SU-DHL-6 (cell line): ENCODE measurements around the gene SLC25A23.

ENCODE experiments used
- H2AFZ ChIP-seq: fragments of 200-600 bp; sonication (generic); 2 replicates; pipeline ENCODE4 v1.6.1; 2014; ENCODE audit warnings: low read depth, mild to moderate bottlenecking, moderate library complexity, mixed read lengths, antibody characterized with exemption, low read length; ENCODE audit not compliant: severe bottlenecking
- H3F3A ChIP-seq: fragments of 200-600 bp; shearing (Covaris generic); 2 replicates; pipeline ENCODE4 v1.6.0; 2016; ENCODE audit warnings: antibody characterized with exemption, mild to moderate bottlenecking; ENCODE audit not compliant: insufficient read depth
- H3K27ac ChIP-seq: fragments of 200-600 bp; sonication (generic); 2 replicates; pipeline ENCODE4 v1.5.1; 2016; ENCODE audit warnings: low read depth, mild to moderate bottlenecking, low read length, moderate library complexity, mixed read lengths
- H3K27me3 ChIP-seq: fragments of 200-600 bp; sonication (generic), shearing (Covaris generic); 2 replicates; pipeline ENCODE4 v1.6.0; 2014; ENCODE audit warnings: mild to moderate bottlenecking, low read length
- H3K36me3 ChIP-seq: fragments of 200-600 bp; sonication (generic); 2 replicates; pipeline ENCODE4 v1.6.1; 2014; ENCODE audit warnings: mild to moderate bottlenecking, low read length, mixed read lengths
- H3K4me2 ChIP-seq: fragments of 300-600, 200-600 bp; shearing (Covaris generic), sonication (generic); 2 replicates; pipeline ENCODE4 v1.6.0; 2014; ENCODE audit warnings: low read length, low read depth, mild to moderate bottlenecking; ENCODE audit not compliant: poor library complexity, severe bottlenecking
- H3K4me3 ChIP-seq: fragments of 200-600 bp; sonication (generic); 2 replicates; pipeline ENCODE4 v1.5.1; 2014; ENCODE audit warnings: antibody characterized with exemption, low read length, mild to moderate bottlenecking, mixed read lengths; ENCODE audit not compliant: insufficient read depth, poor library complexity, severe bottlenecking
- H3K79me2 ChIP-seq: fragments of 200-600 bp; sonication (generic); 2 replicates; pipeline ENCODE4 v1.6.1; 2014; ENCODE audit warnings: mild to moderate bottlenecking, low read length, moderate library complexity; ENCODE audit not compliant: insufficient read depth
- H3K9ac ChIP-seq: fragments of 200-600 bp; sonication (generic); 2 replicates; pipeline ENCODE4 v1.7.0; 2014; ENCODE audit warnings: mild to moderate bottlenecking, low read length
- H3K9me2 ChIP-seq: fragments of 200-600 bp; sonication (generic); replicated peaks from 2 replicates; pipeline ENCODE4 v1.6.1; 2014; ENCODE audit warnings: low read length; ENCODE audit not compliant: insufficient read depth
- H3K9me3 ChIP-seq: fragments of 200-600 bp; sonication (generic); 2 replicates; pipeline ENCODE4 v1.6.1; 2014; ENCODE audit warnings: low read length, mixed read lengths; ENCODE audit not compliant: insufficient read depth
- H4K20me1 ChIP-seq: fragments of 200-600 bp; sonication (generic); 2 replicates; pipeline ENCODE4 v1.6.1; 2014; ENCODE audit warnings: low read depth, mild to moderate bottlenecking, antibody characterized with exemption, low read length, moderate library complexity, mixed read lengths
- EZH2phosphoT487 ChIP-seq: fragments of 200-600 bp; sonication (generic), shearing (Covaris generic); conservative IDR thresholded peaks from 2 replicates; pipeline ENCODE4 v1.6.1; 2018; ENCODE audit warnings: mild to moderate bottlenecking, antibody characterized with exemption, low read length, moderate library complexity, mixed read lengths
- TF ChIP-seq, protein P1 (sequence below): fragments of 200-600 bp; sonication (generic); IDR thresholded peaks from one replicate; pipeline ENCODE4 v1.5.1; 2017; ENCODE audit warnings: antibody characterized with exemption, mild to moderate bottlenecking, low read length, moderate library complexity; ENCODE audit not compliant: insufficient read depth, poor library complexity, severe bottlenecking

Gene SLC25A23

DNA sequence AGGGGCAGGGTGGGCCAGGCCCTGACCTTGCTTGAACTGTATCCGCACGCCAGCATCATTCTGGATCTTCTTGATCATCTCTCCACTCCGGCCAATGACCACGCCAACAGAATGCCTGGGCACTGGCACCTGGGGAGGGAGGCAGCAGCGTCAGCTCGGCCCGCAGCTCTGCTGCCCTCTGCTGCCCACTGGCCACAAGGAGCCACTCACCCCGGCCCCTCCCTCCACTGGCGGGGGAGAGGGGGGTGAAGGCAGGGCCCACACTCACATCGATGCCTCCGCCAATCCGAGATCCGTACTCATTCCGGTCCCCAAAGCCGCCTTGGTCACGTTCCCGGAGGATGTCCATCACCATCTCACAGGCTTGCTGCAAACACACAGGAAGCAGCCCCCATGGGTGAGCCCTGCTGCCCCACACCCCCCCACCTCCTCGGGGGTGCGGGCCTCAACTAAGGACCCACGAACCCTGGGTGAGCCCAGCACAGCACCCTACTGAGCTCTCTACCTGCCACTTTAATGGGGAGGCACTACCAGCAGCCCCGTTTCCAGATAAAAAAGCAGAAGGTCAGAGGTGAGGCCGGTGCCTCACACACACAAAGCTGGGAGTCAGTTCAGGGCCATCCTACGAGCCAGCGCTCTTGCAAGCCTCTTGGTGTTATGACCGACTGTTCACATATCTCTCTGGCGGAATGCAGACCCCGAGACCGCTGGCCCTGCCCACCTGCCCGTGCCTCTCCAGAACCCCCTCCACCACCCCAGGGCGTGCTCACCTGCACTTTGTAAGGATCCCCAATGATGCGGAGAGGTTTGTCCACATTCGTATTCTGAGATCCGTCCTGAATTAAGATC lies 41.7 kb downstream of the SLC25A23 start:
- H3F3A ChIP-seq: peaks cover 2% of the 10 kb centered on the region; the same call in 1 of the 2 replicates
- peaks cover 37% of the 10 kb centered on the region for H3K79me2 ChIP-seq
- no peaks in the 10 kb centered on the region for H3K9me3 ChIP-seq
- peaks cover 13% of the 10 kb centered on the region; the same call in 1 of the 2 replicates for H4K20me1 ChIP-seq
- no peak overlapping the region for H3K4me2 ChIP-seq
- H2AFZ ChIP-seq: no peak overlapping the region
- TF ChIP-seq, protein P1, sequence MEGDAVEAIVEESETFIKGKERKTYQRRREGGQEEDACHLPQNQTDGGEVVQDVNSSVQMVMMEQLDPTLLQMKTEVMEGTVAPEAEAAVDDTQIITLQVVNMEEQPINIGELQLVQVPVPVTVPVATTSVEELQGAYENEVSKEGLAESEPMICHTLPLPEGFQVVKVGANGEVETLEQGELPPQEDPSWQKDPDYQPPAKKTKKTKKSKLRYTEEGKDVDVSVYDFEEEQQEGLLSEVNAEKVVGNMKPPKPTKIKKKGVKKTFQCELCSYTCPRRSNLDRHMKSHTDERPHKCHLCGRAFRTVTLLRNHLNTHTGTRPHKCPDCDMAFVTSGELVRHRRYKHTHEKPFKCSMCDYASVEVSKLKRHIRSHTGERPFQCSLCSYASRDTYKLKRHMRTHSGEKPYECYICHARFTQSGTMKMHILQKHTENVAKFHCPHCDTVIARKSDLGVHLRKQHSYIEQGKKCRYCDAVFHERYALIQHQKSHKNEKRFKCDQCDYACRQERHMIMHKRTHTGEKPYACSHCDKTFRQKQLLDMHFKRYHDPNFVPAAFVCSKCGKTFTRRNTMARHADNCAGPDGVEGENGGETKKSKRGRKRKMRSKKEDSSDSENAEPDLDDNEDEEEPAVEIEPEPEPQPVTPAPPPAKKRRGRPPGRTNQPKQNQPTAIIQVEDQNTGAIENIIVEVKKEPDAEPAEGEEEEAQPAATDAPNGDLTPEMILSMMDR: no peak
- no peak for TF ChIP-seq EZH2phosphoT487
- no peak overlapping the region for H3K9ac ChIP-seq
- H3K9me2 ChIP-seq: no peaks in the 10 kb centered on the region
- no peak overlapping the region for H3K27ac ChIP-seq
- no peak overlapping the region for H3K4me3 ChIP-seq
- H3K36me3 ChIP-seq: peaks cover 3% of the 10 kb centered on the region; the same call in 1 of the 2 replicates
- no peaks in the 10 kb centered on the region for H3K27me3 ChIP-seq

GRCh38 chr19:6416658-6417405 lies 42.8 kb downstream of the SLC25A23 start:
- Histone ChIP-seq H4K20me1 (peaks cover 3% of the 10 kb centered on the region; the same call in 1 of the 2 replicates), H3K4me3 (no peak overlapping the region), H3K9ac (no peak overlapping the region), H2AFZ (no peak overlapping the region), H3K27me3 (no peaks in the 10 kb centered on the region), H3K27ac (no peak overlapping the region), H3K4me2 (no peak overlapping the region), H3K9me3 (no peaks in the 10 kb centered on the region), H3K9me2 (no peaks in the 10 kb centered on the region), H3K79me2 (peaks cover 26% of the 10 kb centered on the region), H3F3A (peaks cover 5% of the 10 kb centered on the region; the same call in 1 of the 2 replicates), H3K36me3 (peaks cover 3% of the 10 kb centered on the region; the same call in 1 of the 2 replicates)
- TF ChIP-seq, protein P1: no peak
- no peak for TF ChIP-seq EZH2phosphoT487

DNA sequence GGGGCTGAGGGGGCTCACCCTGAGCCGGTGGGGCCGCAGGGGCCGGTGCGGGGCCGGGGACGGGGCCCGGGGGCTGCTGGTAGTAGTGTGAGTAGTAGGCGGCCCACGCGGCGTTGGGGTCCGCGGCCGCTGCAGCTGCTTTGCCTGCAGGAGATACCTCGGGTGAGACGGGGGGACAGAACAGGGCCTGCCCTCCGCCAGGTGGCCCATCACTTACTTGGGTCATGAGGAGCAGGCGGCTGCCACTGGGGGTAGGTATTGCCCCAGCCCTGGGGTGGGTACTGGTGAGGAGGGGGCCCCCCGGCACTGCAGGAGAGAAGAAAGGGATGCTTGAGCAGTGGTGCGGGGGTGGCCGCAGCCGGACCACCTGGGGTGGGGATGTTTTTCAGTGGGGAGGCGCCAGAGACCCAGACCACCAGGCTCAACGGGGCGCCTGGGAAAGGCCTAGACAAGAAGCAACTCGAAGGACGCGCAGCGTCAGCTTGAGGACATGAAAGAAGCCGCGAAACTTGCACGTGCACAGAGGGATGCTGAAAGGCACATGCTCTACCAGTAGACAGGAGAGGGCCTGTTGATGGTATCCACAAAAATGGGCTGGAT lies 43.9 kb downstream of the SLC25A23 start:
- peaks cover 5% of the 10 kb centered on the region; the same call in 1 of the 2 replicates for H3F3A ChIP-seq
- H3K36me3 ChIP-seq: peaks cover 3% of the 10 kb centered on the region; the same call in 1 of the 2 replicates
- no peaks in the 10 kb centered on the region for H3K9me3 ChIP-seq
- no peak overlapping the region for H3K4me2 ChIP-seq
- H3K9ac ChIP-seq: no peak overlapping the region
- no peak for TF ChIP-seq EZH2phosphoT487
- TF ChIP-seq, protein P1: no peak
- H3K4me3 ChIP-seq: no peak overlapping the region
- no peaks in the 10 kb centered on the region for H3K9me2 ChIP-seq
- no peak overlapping the region for H2AFZ ChIP-seq
- H4K20me1 ChIP-seq: no peaks in the 10 kb centered on the region; the same call in 1 of the 2 replicates
- no peaks in the 10 kb centered on the region for H3K27me3 ChIP-seq
- no peak overlapping the region for H3K27ac ChIP-seq
- peaks cover 14% of the 10 kb centered on the region for H3K79me2 ChIP-seq
